H1 (cell line): Measurements from ENCODE around the gene EPHA4. TPM values are rescaled to one million over a fixed set of nuclear protein-coding genes. Genes with fewer than 3 reads are reported as not detected.

Experiments
- CTCF ChIA-PET: fragments of 300-600 bp; sonication (Branson Sonifier 250); formaldehyde crosslinking; loops from one replicate; lab custom pipeline; 2021; ENCODE audit not compliant: partially characterized antibody; lab: Charles Lee
- POLR2A ChIA-PET: fragments of 300-600 bp; sonication (Branson Sonifier 250); formaldehyde crosslinking; loops from one replicate; lab custom pipeline; 2021; ENCODE audit warnings: inconsistent platforms; ENCODE audit not compliant: partially characterized antibody; lab: Charles Lee
- DNase-seq, 2 experiments: peaks; one replicate each; pipeline versions ENCODE4 v3.0.0 to v3.0.0-alpha.2; 2010 to 2022; ENCODE audit warnings: low spot score in 2 of 2, low read depth in 1 of 2, mixed read lengths in 1 of 2
- FAIRE-seq: peaks from 2 replicates; lab custom pipeline; 2011; peaks lifted over from hg19 to GRCh38; lab: Jason Lieb, UNC
- H2AFZ ChIP-seq: 2 replicates; pipeline ENCODE4 v1.8.1; 2012; ENCODE audit warnings: low read length, inconsistent platforms
- H2AK5ac ChIP-seq: 2 replicates; pipeline ENCODE4 v1.6.1; 2013; ENCODE audit warnings: low read depth, low read length
- H2BK120ac ChIP-seq: replicated peaks from 2 replicates; pipeline ENCODE3; 2013; ENCODE audit warnings: low read depth, low read length, inconsistent platforms
- H2BK12ac ChIP-seq: 2 replicates; pipeline ENCODE4 v1.6.1; 2013; ENCODE audit warnings: low read depth, low read length
- H2BK15ac ChIP-seq: 2 replicates; pipeline ENCODE4 v1.6.1; 2013; ENCODE audit warnings: low read length
- H2BK20ac ChIP-seq: 2 replicates; pipeline ENCODE4 v1.6.1; 2013; ENCODE audit warnings: low read length
- H2BK5ac ChIP-seq: 2 replicates; pipeline ENCODE4 v1.6.1; 2013; ENCODE audit warnings: low read depth, low read length
- H3K14ac ChIP-seq: 2 replicates; pipeline ENCODE4 v1.6.1; 2013; ENCODE audit warnings: inconsistent platforms; ENCODE audit not compliant: insufficient read length
- H3K18ac ChIP-seq: 2 replicates; pipeline ENCODE4 v1.6.1; 2013; ENCODE audit warnings: low read length; ENCODE audit errors: extremely low read depth
- H3K23ac ChIP-seq: 2 replicates; pipeline ENCODE4 v1.6.1; 2013; ENCODE audit warnings: inconsistent platforms; ENCODE audit not compliant: insufficient read length
- H3K23me2 ChIP-seq: 2 replicates; pipeline ENCODE4 v1.6.1; 2013; ENCODE audit warnings: low read depth, low read length
- H3K27ac ChIP-seq: 2 replicates; pipeline ENCODE4 v1.6.1; 2011; ENCODE audit warnings: low read depth, low read length, inconsistent platforms
- H3K27me3 ChIP-seq, 4 experiments: replicated peaks in 1 of 4; 1 replicate in 1 of 4; 2 replicates in 3 of 4; pipeline versions ENCODE4 v1.6.1 to v1.8.1; 2011 to 2013; ENCODE audit warnings: low read length in 3 of 4, mild to moderate bottlenecking in 3 of 4, inconsistent platforms in 2 of 4, mixed read lengths in 2 of 4, moderate library complexity in 1 of 4; ENCODE audit not compliant: control insufficient read depth in 3 of 4, insufficient read depth in 3 of 4; ENCODE audit errors: extremely low read depth in 1 of 4
- H3K36me3 ChIP-seq, 4 experiments: 2 replicates each; pipeline versions ENCODE4 v1.6.1 to v1.8.1; 2011 to 2013; ENCODE audit warnings: mild to moderate bottlenecking in 4 of 4, low read length in 3 of 4, moderate library complexity in 2 of 4, control low read depth in 1 of 4, inconsistent platforms in 1 of 4; ENCODE audit not compliant: insufficient read depth in 4 of 4, control insufficient read depth in 2 of 4
- H3K4ac ChIP-seq: replicated peaks from 2 replicates; pipeline ENCODE3; 2013; ENCODE audit warnings: low read length, low read depth, mixed read lengths, inconsistent platforms; ENCODE audit not compliant: insufficient read length
- H3K4me1 ChIP-seq, 4 experiments: replicated peaks in 1 of 4; 1 replicate in 1 of 4; 2 replicates in 3 of 4; pipeline versions ENCODE4 v1.6.1 to v1.8.1; 2011 to 2013; ENCODE audit warnings: low read length in 3 of 4, inconsistent platforms in 2 of 4, mixed read lengths in 1 of 4; ENCODE audit not compliant: insufficient read depth in 4 of 4, control insufficient read depth in 3 of 4
- H3K4me2 ChIP-seq, 2 experiments: 2 replicates each; pipeline versions ENCODE4 v1.6.1 to v1.8.1; 2011 to 2013; ENCODE audit warnings: low read depth in 2 of 2, low read length in 2 of 2, control low read depth in 1 of 2, inconsistent platforms in 1 of 2, mild to moderate bottlenecking in 1 of 2; ENCODE audit not compliant: insufficient read depth in 1 of 2
- H3K4me3 ChIP-seq, 4 experiments: fragments of 200-600, 300-600 bp in 1 of 4; sonication (generic), shearing (Covaris generic), sonication (Bioruptor Twin) in 1 of 4; 2 replicates each; pipeline versions ENCODE4 v1.5.1 to v1.8.1; 2011 to 2016; ENCODE audit warnings: low read length in 4 of 4, low read depth in 3 of 4, control low read depth in 2 of 4, inconsistent platforms in 2 of 4, mild to moderate bottlenecking in 2 of 4, mixed read lengths in 1 of 4, moderate library complexity in 1 of 4; ENCODE audit not compliant: insufficient read depth in 2 of 4; ENCODE audit errors: extremely low read depth in 1 of 4
- H3K56ac ChIP-seq: replicated peaks from 2 replicates; pipeline ENCODE3; 2013; ENCODE audit warnings: low read depth, mild to moderate bottlenecking, mixed read lengths, low read length, inconsistent platforms; ENCODE audit not compliant: insufficient read length
- H3K79me1 ChIP-seq: 2 replicates; pipeline ENCODE4 v1.6.1; 2013; ENCODE audit warnings: low read depth, low read length, control low read depth
- H3K79me2 ChIP-seq, 2 experiments: 2 replicates each; pipeline versions ENCODE4 v1.6.1 to v1.8.1; 2012 to 2013; ENCODE audit warnings: low read length in 2 of 2, mild to moderate bottlenecking in 2 of 2, inconsistent platforms in 1 of 2; ENCODE audit not compliant: insufficient read depth in 2 of 2, control insufficient read depth in 1 of 2
- H3K9ac ChIP-seq, 4 experiments: replicated peaks in 1 of 4; 1 replicate in 1 of 4; 2 replicates in 3 of 4; pipeline versions ENCODE4 v1.6.1 to v1.8.1; 2011 to 2013; ENCODE audit warnings: low read depth in 3 of 4, low read length in 3 of 4, control low read depth in 2 of 4, mild to moderate bottlenecking in 2 of 4, moderate library complexity in 2 of 4, inconsistent platforms in 1 of 4; ENCODE audit errors: extremely low read depth in 1 of 4
- H3K9me3 ChIP-seq, 2 experiments: 2 replicates each; pipeline versions ENCODE4 v1.6.1 to v1.8.1; 2012 to 2013; ENCODE audit warnings: mild to moderate bottlenecking in 2 of 2, moderate library complexity in 2 of 2, control low read depth in 1 of 2, inconsistent platforms in 1 of 2, low read depth in 1 of 2, low read length in 1 of 2, mixed read lengths in 1 of 2; ENCODE audit not compliant: insufficient read depth in 2 of 2
- H4K20me1 ChIP-seq, 2 experiments: replicated peaks in 1 of 2; 2 replicates each; pipeline versions ENCODE3 to v1.8.1; 2011 to 2013; ENCODE audit warnings: inconsistent platforms in 2 of 2, low read length in 2 of 2, mild to moderate bottlenecking in 1 of 2; ENCODE audit not compliant: insufficient read depth in 2 of 2, control insufficient read depth in 1 of 2
- H4K5ac ChIP-seq: 2 replicates; pipeline ENCODE4 v1.6.1; 2013; ENCODE audit warnings: low read length, low read depth, mixed read lengths, inconsistent platforms; ENCODE audit not compliant: insufficient read length
- H4K8ac ChIP-seq: 2 replicates; pipeline ENCODE4 v1.8.0; 2013; ENCODE audit warnings: mild to moderate bottlenecking, moderate library complexity, low read length, inconsistent platforms; ENCODE audit not compliant: insufficient read depth; ENCODE audit errors: extremely low read depth
- H4K91ac ChIP-seq: replicated peaks from 2 replicates; pipeline ENCODE3; 2013; ENCODE audit warnings: low read length, mixed read lengths, inconsistent platforms; ENCODE audit not compliant: insufficient read length
- BCL11A ChIP-seq, 2 experiments: IDR thresholded peaks; one replicate each; pipeline ENCODE4 v1.6.1; 2011; ENCODE audit warnings: low read depth in 2 of 2, low read length in 2 of 2, mild to moderate bottlenecking in 2 of 2
- WGBS, 2 experiments: shearing (Covaris generic) in 1 of 2; methylation state at CpG; one replicate each; pipeline versions ENCODE4 v1.1.6 to v1.1.7; 2013 to 2015; ENCODE audit warnings: low lambda C conversion rate in 2 of 2, mixed read lengths in 2 of 2, inconsistent platforms in 1 of 2, low coverage in 1 of 2, missing lambda C conversion rate in 1 of 2; ENCODE audit not compliant: insufficient replicate concordance in 2 of 2, insufficient coverage in 1 of 2, insufficient read length in 1 of 2; ENCODE audit errors: extremely low coverage in 1 of 2, missing lambda C conversion rate in 1 of 2; 5-methylcytosine and 5-hydroxymethylcytosine counted together
- polyA plus RNA-seq, 7 experiments: library from polyadenylated mRNA; depleted of rRNA in 3 of 7; stranded (reverse) in 5 of 7; unstranded in 2 of 7; fragments of >200 nt in 5 of 7; fragments of 200-250 nt in 2 of 7; gene quantifications; 1 replicate in 5 of 7; 2 replicates in 1 of 7; 4 replicates in 1 of 7; pipeline versions ENCODE4 v1.2.1 to v1.2.3, GENCODE V29; 2011 to 2013; ENCODE audit warnings: missing spikeins in 2 of 7, mixed read lengths in 2 of 7
- total RNA-seq: library from RNA; stranded (reverse); fragmentation: NEBNext Ultra II Directional; extraction: Animal tissue kit (Norgen Biotek cat#: 25700); gene quantifications from 2 replicates; pipeline ENCODE4 v1.2.1, GENCODE V29; 2021

Gene EPHA4
- total and polyA plus RNA-seq, 2 of the 8 experiments (the other 6 are each of a cell fraction or from before 2014, with no cell fraction given): 4.3 to 5.7 TPM

- H3K23me2 ChIP-seq: no peaks in the 10 kb centered on the region
- H2AK5ac ChIP-seq: no peak overlapping the region
- 81% methylated on average over 11 of the region's 11 CpGs; no CpG with 5 or more reads in 1 of the 2 experiments for WGBS, 2 experiments
- no peak overlapping the region for H2AFZ ChIP-seq
- H3K36me3 ChIP-seq: peaks cover 0 to 13% (median 5%) of the 10 kb centered on the region in 4 experiments; a peak in 6 of 8 replicates
- H4K8ac ChIP-seq: no peak overlapping the region
- H2BK20ac ChIP-seq: no peak overlapping the region
- H3K27ac ChIP-seq: no peak overlapping the region
- ChIA-PET POLR2A (interaction anchor here (0.7 to 1.1 kb wide), 2 partner anchors 15 to 111 kb away, joined by 3 to 4 read pairs; no protein-coding TSS in a partner anchor), CTCF (interaction anchor here (0.6 to 2.0 kb wide), 4 partner anchors 10 to 134 kb away, joined by 3 to 6 read pairs (median 3); no protein-coding TSS in a partner anchor)
- H3K4ac ChIP-seq: no peak overlapping the region
- no peak overlapping the region for H4K5ac ChIP-seq
- no peak overlapping the region for H3K4me3 ChIP-seq
- no peak overlapping the region for H2BK5ac ChIP-seq
- H4K20me1 ChIP-seq: no peaks in the 10 kb centered on the region
- FAIRE-seq (no peak), DNase-seq (no peak)
- H3K18ac ChIP-seq: no peak overlapping the region
- H3K9me3 ChIP-seq: no peaks in the 10 kb centered on the region
- no peak overlapping the region for H3K23ac ChIP-seq
- H3K9ac ChIP-seq: no peak overlapping the region
- H3K4me2 ChIP-seq: no peak overlapping the region
- no peaks in the 10 kb centered on the region for H3K27me3 ChIP-seq
- H2BK120ac ChIP-seq: no peak overlapping the region
- H2BK12ac ChIP-seq: no peak overlapping the region
- H3K14ac ChIP-seq: no peak overlapping the region
- H3K56ac ChIP-seq: no peak overlapping the region
- no peak overlapping the region for H2BK15ac ChIP-seq
- no peaks in the 10 kb centered on the region for H3K79me1 ChIP-seq
- H4K91ac ChIP-seq: no peak overlapping the region
- H3K79me2 ChIP-seq: no peaks in the 10 kb centered on the region
- H3K4me1 ChIP-seq: peaks cover 0 to 7% (median under 1%) of the 10 kb centered on the region in 4 experiments; a peak in 2 of 7 replicates
- TF ChIP-seq BCL11A (IDR thresholded peaks at IDR 0.05; ENCODE audit: low read depth in 2 of 2, low read length in 2 of 2): no peak
Measured at GRCh38 chr2:221439761-221440479, 132.2 kb downstream of the EPHA4 start.
